ENCODE results near the gene PLXNB1. TPM values are rescaled to one million over a fixed set of nuclear protein-coding genes. Genes with fewer than 3 reads are reported as not detected.

PLXNB1 gene
- total and polyA plus RNA-seq, 2 experiments from 2014 or later, result 49.0 to 144 TPM

GRCh38 chr3:48394391-48394790, 35.5 kb downstream of the PLXNB1 start:
- Mint-ChIP-seq H3K9me3 (no peaks in the 10 kb centered on the region; the same call in 2 of the 3 replicates), H3K4me1 (peaks cover 8% of the 10 kb centered on the region), H3K4me3 (no peak overlapping the region), H3K27ac (no peak overlapping the region), H3K27me3 (ENCODE audit: insufficient read depth, low read depth, poor library complexity) (peaks cover 6% of the 10 kb centered on the region), H3K36me3 (ENCODE audit: low read depth) (peaks cover 3% of the 10 kb centered on the region; the same call in 1 of the 3 replicates)
- Histone ChIP-seq H3K4me2 (no peak overlapping the region), H3K27ac (ENCODE audit: low read depth) (no peak overlapping the region), H2AFZ (no peak overlapping the region), H4K20me1 (replicated peaks; ENCODE audit: insufficient read depth) (no peaks in the 10 kb centered on the region), H3K4me1 (ENCODE audit: insufficient read depth) (no peaks in the 10 kb centered on the region), H3K9me2 (ENCODE audit: insufficient read depth) (no peaks in the 10 kb centered on the region), H3K4me3 (no peak overlapping the region), H3F3A (replicated peaks; ENCODE audit: low read depth) (no peaks in the 10 kb centered on the region), H3K27me3 (ENCODE audit: insufficient read depth) (no peaks in the 10 kb centered on the region), H3K36me3 (ENCODE audit: insufficient read depth) (no peaks in the 10 kb centered on the region), H3K79me2 (replicated peaks; ENCODE audit: insufficient read depth) (no peaks in the 10 kb centered on the region)
- TF ChIP-seq POLR2AphosphoS5 (IDR thresholded peaks at IDR 0.05; ENCODE audit: low read depth) (no peak), STAT1 (IDR thresholded peaks at IDR 0.05; ENCODE audit: unreplicated experiment) (no peak), CREB1 (CRISPR knock-in tag; IDR thresholded peaks at IDR 0.05; ENCODE audit: low read depth) (no peak), ZNF331 (CRISPR knock-in tag; IDR thresholded peaks at IDR 0.05; ENCODE audit: low read depth) (no peak), EZH2phosphoT487 (IDR thresholded peaks at IDR 0.05; ENCODE audit: unreplicated experiment) (no peak), NANOG (IDR thresholded peaks at IDR 0.05; ENCODE audit: borderline replicate concordance) (no peak)
- TF ChIP-seq, protein P1, sequence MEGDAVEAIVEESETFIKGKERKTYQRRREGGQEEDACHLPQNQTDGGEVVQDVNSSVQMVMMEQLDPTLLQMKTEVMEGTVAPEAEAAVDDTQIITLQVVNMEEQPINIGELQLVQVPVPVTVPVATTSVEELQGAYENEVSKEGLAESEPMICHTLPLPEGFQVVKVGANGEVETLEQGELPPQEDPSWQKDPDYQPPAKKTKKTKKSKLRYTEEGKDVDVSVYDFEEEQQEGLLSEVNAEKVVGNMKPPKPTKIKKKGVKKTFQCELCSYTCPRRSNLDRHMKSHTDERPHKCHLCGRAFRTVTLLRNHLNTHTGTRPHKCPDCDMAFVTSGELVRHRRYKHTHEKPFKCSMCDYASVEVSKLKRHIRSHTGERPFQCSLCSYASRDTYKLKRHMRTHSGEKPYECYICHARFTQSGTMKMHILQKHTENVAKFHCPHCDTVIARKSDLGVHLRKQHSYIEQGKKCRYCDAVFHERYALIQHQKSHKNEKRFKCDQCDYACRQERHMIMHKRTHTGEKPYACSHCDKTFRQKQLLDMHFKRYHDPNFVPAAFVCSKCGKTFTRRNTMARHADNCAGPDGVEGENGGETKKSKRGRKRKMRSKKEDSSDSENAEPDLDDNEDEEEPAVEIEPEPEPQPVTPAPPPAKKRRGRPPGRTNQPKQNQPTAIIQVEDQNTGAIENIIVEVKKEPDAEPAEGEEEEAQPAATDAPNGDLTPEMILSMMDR (conservative IDR thresholded peaks at IDR 0.05; ENCODE audit: low read depth in 2 of 2), result no peak
- ATAC-seq, result no peak
- DNase-seq (ENCODE audit: low spot score), result no peak

- H3K36me3 Mint-ChIP-seq (ENCODE audit: low read depth), result no peaks in the 10 kb centered on the region
- TF ChIP-seq NANOG (IDR thresholded peaks at IDR 0.05; ENCODE audit: borderline replicate concordance) (no peak), ZNF462 (CRISPR knock-in tag; IDR thresholded peaks at IDR 0.05) (no peak), JUNB (IDR thresholded peaks at IDR 0.05; ENCODE audit: unreplicated experiment) (no peak)
- TF ChIP-seq, protein P2, sequence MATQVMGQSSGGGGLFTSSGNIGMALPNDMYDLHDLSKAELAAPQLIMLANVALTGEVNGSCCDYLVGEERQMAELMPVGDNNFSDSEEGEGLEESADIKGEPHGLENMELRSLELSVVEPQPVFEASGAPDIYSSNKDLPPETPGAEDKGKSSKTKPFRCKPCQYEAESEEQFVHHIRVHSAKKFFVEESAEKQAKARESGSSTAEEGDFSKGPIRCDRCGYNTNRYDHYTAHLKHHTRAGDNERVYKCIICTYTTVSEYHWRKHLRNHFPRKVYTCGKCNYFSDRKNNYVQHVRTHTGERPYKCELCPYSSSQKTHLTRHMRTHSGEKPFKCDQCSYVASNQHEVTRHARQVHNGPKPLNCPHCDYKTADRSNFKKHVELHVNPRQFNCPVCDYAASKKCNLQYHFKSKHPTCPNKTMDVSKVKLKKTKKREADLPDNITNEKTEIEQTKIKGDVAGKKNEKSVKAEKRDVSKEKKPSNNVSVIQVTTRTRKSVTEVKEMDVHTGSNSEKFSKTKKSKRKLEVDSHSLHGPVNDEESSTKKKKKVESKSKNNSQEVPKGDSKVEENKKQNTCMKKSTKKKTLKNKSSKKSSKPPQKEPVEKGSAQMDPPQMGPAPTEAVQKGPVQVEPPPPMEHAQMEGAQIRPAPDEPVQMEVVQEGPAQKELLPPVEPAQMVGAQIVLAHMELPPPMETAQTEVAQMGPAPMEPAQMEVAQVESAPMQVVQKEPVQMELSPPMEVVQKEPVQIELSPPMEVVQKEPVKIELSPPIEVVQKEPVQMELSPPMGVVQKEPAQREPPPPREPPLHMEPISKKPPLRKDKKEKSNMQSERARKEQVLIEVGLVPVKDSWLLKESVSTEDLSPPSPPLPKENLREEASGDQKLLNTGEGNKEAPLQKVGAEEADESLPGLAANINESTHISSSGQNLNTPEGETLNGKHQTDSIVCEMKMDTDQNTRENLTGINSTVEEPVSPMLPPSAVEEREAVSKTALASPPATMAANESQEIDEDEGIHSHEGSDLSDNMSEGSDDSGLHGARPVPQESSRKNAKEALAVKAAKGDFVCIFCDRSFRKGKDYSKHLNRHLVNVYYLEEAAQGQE (IDR thresholded peaks at IDR 0.05; ENCODE audit: unreplicated experiment), result no peak
- H3K4me1 Mint-ChIP-seq, result no peaks in the 10 kb centered on the region
- Histone ChIP-seq H3K27ac (ENCODE audit: low read depth) (no peak overlapping the region), H3K79me2 (replicated peaks; ENCODE audit: insufficient read depth) (no peaks in the 10 kb centered on the region), H4K20me1 (replicated peaks; ENCODE audit: insufficient read depth) (no peaks in the 10 kb centered on the region), H3F3A (replicated peaks; ENCODE audit: low read depth) (no peaks in the 10 kb centered on the region), H3K4me2 (no peak overlapping the region), H3K9me2 (ENCODE audit: insufficient read depth) (no peaks in the 10 kb centered on the region), H3K4me3 (no peak overlapping the region), H3K27me3 (ENCODE audit: insufficient read depth) (no peaks in the 10 kb centered on the region), H3K4me1 (ENCODE audit: insufficient read depth) (no peaks in the 10 kb centered on the region), H3K36me3 (ENCODE audit: insufficient read depth) (no peaks in the 10 kb centered on the region), H2AFZ (no peak overlapping the region)
- ATAC-seq, result no peak
- DNase-seq (ENCODE audit: low spot score), result no peak
- H3K9me3 Mint-ChIP-seq, result no peaks in the 10 kb centered on the region; the same call in 2 of the 3 replicates
- no peak overlapping the region for H3K4me3 Mint-ChIP-seq
- peaks cover 5% of the 10 kb centered on the region for H3K27me3 Mint-ChIP-seq (ENCODE audit: insufficient read depth, low read depth, poor library complexity)
- H3K27ac Mint-ChIP-seq, result no peak overlapping the region
These were observed 40.9 kb downstream of the PLXNB1 start for GRCh38 chr3:48388966-48389365.

All from GM23338 (cell line).